HL-60 (cell line): ENCODE data around the gene KLHL15.

Source experiments
- DNase-seq, 2 experiments: peaks; one replicate each; pipeline ENCODE4 v3.0.0-alpha.2; 2010 to 2020; ENCODE audit warnings: low read depth in 1 of 2, low spot score in 1 of 2
- H3K27ac ChIP-seq: fragments of 250-450 bp; sonication (Bioruptor Pico); replicated peaks from 2 replicates; pipeline ENCODE4 v1.5.1; 2020; ENCODE audit warnings: mild to moderate bottlenecking, moderate library complexity
- H3K27me3 ChIP-seq: fragments of 250-450 bp; sonication (Bioruptor Pico); 2 replicates; pipeline ENCODE4 v1.5.1; 2021; ENCODE audit warnings: mild to moderate bottlenecking, moderate library complexity; ENCODE audit not compliant: insufficient read depth, poor library complexity, severe bottlenecking
- H3K4me3 ChIP-seq: replicated peaks from 2 replicates; pipeline ENCODE4 v1.5.1; 2011; ENCODE audit warnings: mild to moderate bottlenecking, control low read depth, low read length; ENCODE audit not compliant: insufficient read depth
- CTCF ChIP-seq: IDR thresholded peaks from one replicate; pipeline ENCODE4 v1.5.1; 2011; ENCODE audit warnings: low read length, control low read depth, inconsistent platforms; ENCODE audit not compliant: insufficient read depth
- GABPA ChIP-seq: IDR thresholded peaks from 2 replicates; pipeline ENCODE4 v1.6.1; 2012; ENCODE audit warnings: low read depth
- POLR2AphosphoS5 ChIP-seq: IDR thresholded peaks from 2 replicates; pipeline ENCODE4 v1.6.1; 2012; ENCODE audit warnings: low read depth
- REST ChIP-seq: IDR thresholded peaks from 2 replicates; pipeline ENCODE4 v1.6.1; 2012; ENCODE audit warnings: low read depth; ENCODE audit not compliant: insufficient replicate concordance
- SPI1 ChIP-seq: IDR thresholded peaks from 2 replicates; pipeline ENCODE4 v1.6.1; 2012; ENCODE audit warnings: low read depth, mild to moderate bottlenecking, borderline replicate concordance

Gene KLHL15

GRCh38 chrX:23999671-24000070, 27.3 kb downstream of the KLHL15 start:
- no peaks in the 10 kb centered on the region for H3K27me3 ChIP-seq
- no peak for TF ChIP-seq REST
- DNase-seq: no peak

GRCh38 chrX:23993012-23993633, 33.9 kb downstream of the KLHL15 start:
- Histone ChIP-seq H3K27ac (no peak overlapping the region), H3K4me3 (no peak overlapping the region), H3K27me3 (no peaks in the 10 kb centered on the region)
- TF ChIP-seq REST (no peak), CTCF (no peak), GABPA (no peak), SPI1 (no peak), POLR2AphosphoS5 (no peak)
- DNase-seq: no peak

More at GRCh38 chrX:23999671-24000070, 27.3 kb downstream of the KLHL15 start:
- Histone ChIP-seq H3K4me3 (no peak overlapping the region), H3K27ac (no peak overlapping the region)

GRCh38 chrX:23992431-23992830, 34.6 kb downstream of the KLHL15 start:
- no peak for DNase-seq
- no peak overlapping the region for H3K4me3 ChIP-seq
- H3K27me3 ChIP-seq: no peaks in the 10 kb centered on the region
- H3K27ac ChIP-seq: no peak overlapping the region
- TF ChIP-seq SPI1 (no peak), POLR2AphosphoS5 (no peak), GABPA (no peak), CTCF (no peak), REST (no peak)
